Spleen (tissue), 11 donors: Measurements from ENCODE around the gene KDM5B. TPM values are rescaled to one million over a fixed set of nuclear protein-coding genes. Genes with fewer than 3 reads are reported as not detected.

Source experiments
- DNase-seq: peaks from one replicate; pipeline ENCODE4 v3.0.0-alpha.2; 2020
- H3K27ac ChIP-seq, 8 donors: fragments of 200-600 bp; sonication (generic) in 7 of 8; 1 replicate in 4 of 8; 2 replicates in 4 of 8; pipeline versions ENCODE4 v1.5.0 to v1.8.0; 2016 to 2021; ENCODE audit warnings: inconsistent platforms in 4 of 8, mild to moderate bottlenecking in 4 of 8, moderate library complexity in 1 of 8
- H3K27me3 ChIP-seq, 7 donors: fragments of 200-600 bp; sonication (generic) in 6 of 7; replicated peaks in 1 of 7; 1 replicate in 4 of 7; 2 replicates in 3 of 7; pipeline versions ENCODE4 v1.5.0 to v1.8.0; 2016 to 2021; ENCODE audit warnings: inconsistent platforms in 3 of 7, mild to moderate bottlenecking in 1 of 7
- H3K36me3 ChIP-seq, 6 donors: fragments of 200-600 bp; sonication (generic) in 5 of 6; 1 replicate in 4 of 6; 2 replicates in 2 of 6; pipeline versions ENCODE4 v1.5.0 to v1.8.0; 2016 to 2021; ENCODE audit warnings: inconsistent platforms in 2 of 6
- H3K4me1 ChIP-seq, 6 donors: fragments of 200-600 bp; sonication (generic) in 5 of 6; 1 replicate in 3 of 6; 2 replicates in 3 of 6; pipeline versions ENCODE4 v1.5.0 to v1.8.0; 2016 to 2021; ENCODE audit warnings: inconsistent platforms in 3 of 6
- H3K4me3 ChIP-seq, 8 donors: fragments of 200-600 bp; sonication (generic) in 7 of 8; 1 replicate in 4 of 8; 2 replicates in 4 of 8; pipeline versions ENCODE4 v1.5.0 to v1.8.0; 2016 to 2021; ENCODE audit warnings: inconsistent platforms in 4 of 8, mild to moderate bottlenecking in 4 of 8, moderate library complexity in 2 of 8
- H3K9me3 ChIP-seq, 8 donors: fragments of 200-600 bp; sonication (generic) in 7 of 8; 1 replicate in 4 of 8; 2 replicates in 4 of 8; pipeline versions ENCODE4 v1.5.0 to v1.8.0; 2016 to 2021; ENCODE audit warnings: inconsistent platforms in 4 of 8
- CTCF ChIP-seq, 11 experiments: fragments of 200-600 bp in 7 of 11; fragments of 450-650 bp in 4 of 11; sonication (generic) in 4 of 11; IDR thresholded peaks in 8 of 11; conservative IDR thresholded peaks in 3 of 11; 1 replicate in 7 of 11; 2 replicates in 4 of 11; pipeline versions ENCODE4 v1.4.0 to v1.8.0; 2016 to 2021; ENCODE audit warnings: antibody characterized with exemption in 11 of 11, inconsistent platforms in 4 of 11, mild to moderate bottlenecking in 1 of 11
- POLR2A ChIP-seq, 3 donors: fragments of 450-650 bp; IDR thresholded peaks; one replicate each; pipeline ENCODE4 v1.5.1; 2017; ENCODE audit warnings: antibody characterized with exemption in 3 of 3, mild to moderate bottlenecking in 1 of 3
- POLR2AphosphoS5 ChIP-seq, 3 donors: sonication (generic); formaldehyde crosslinking; IDR thresholded peaks; one replicate each; pipeline ENCODE4 v1.5.1; 2017; ENCODE audit warnings: antibody characterized with exemption in 3 of 3
- WGBS, 5 donors: extraction: QIAGEN DNeasy Blood & Tissue Kit in 3 of 5; methylation state at CpG; one replicate each; pipeline versions ENCODE4 v1.1.5 to v1.1.7; 2013 to 2018; 5-methylcytosine and 5-hydroxymethylcytosine counted together
- intact Hi-C: fragments of 100-400 bp; cut with DNase I; formaldehyde crosslinking; loops from one replicate; pipeline ENCODE4 v1.15.0; 2023; ENCODE audit warnings: low total_unique reads
- polyA plus RNA-seq, 3 donors: library from polyadenylated mRNA; stranded (reverse); fragments of 200-250 nt; gene quantifications; one replicate each; pipeline ENCODE4 v1.2.1, GENCODE V29; 2013
- total RNA-seq, 7 donors: library from RNA; depleted of rRNA in 3 of 7; stranded (reverse); fragments of >200 nt in 3 of 7; fragmentation: NEBNext Ultra II Directional in 4 of 7; extraction: Animal tissue kit (Norgen Biotek cat#: 25700) in 4 of 7; gene quantifications; one replicate each; pipeline versions ENCODE4 v1.1.0 to v1.2.1, GENCODE V29; 2016 to 2021
- donor health status: healthy with polysubstance abuse.
- donor health status: DM: no; HTN: no; CAD: no; lungs with moderate emphysema.
- donor health status: DM: no; HTN: no; CAD: no.
- donor health status: Bipolar disorder and iron deficiency.
- donor health status: healthy.
- donor health status: DM: no; HTN: no; CAD: no.
- donor health status: DM: yes; HTN: yes; CAD: no.

Gene KDM5B
- total and polyA plus RNA-seq, 10 donors = 7.7 to 71.9 (median 52.3) TPM

- intact Hi-C loops = no loop called here
- Histone ChIP-seq H3K4me1 (peaks cover 5 to 17% (median 13%) of the 10 kb centered on the region in 6 donors), H3K4me3 (no peak overlapping the region), H3K27me3 (peaks cover 6 to 100% (median 46%) of the 10 kb centered on the region in 7 donors), H3K9me3 (no peaks in the 10 kb centered on the region), H3K27ac (no peak overlapping the region), H3K36me3 (no peaks in the 10 kb centered on the region)
- no peak for DNase-seq
- WGBS, 5 donors = 75 to 84% (median 80%) methylated on average over 5 of the region's 5 CpGs
- TF ChIP-seq CTCF (IDR thresholded peaks at IDR 0.05 in 8 of 11, conservative IDR thresholded peaks at IDR 0.05 in 3 of 11) (no peak), POLR2A (IDR thresholded peaks at IDR 0.05) (no peak), POLR2AphosphoS5 (IDR thresholded peaks at IDR 0.05) (no peak)
These were observed 101.4 kb downstream of the KDM5B start for GRCh38 chr1:202706851-202707250.

DNA sequence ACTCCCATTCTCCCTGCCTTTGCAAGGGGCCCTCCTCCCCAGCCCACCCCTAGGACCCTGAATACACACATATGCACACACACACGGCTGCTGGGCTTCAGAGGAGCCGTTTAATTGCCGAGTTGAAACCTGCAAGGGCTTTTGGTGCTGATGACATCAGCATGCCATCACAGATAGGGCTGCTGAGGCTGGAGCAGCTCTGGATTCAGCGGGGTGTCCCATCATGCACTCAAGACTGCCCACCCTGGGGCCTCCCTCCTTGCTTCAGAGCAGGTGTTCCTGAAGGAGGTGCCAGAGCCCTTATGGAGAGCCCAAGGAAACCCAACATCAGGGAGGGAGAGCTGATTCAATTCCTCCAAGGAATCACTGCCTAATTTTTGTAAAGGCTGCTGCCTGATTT, 103.6 kb downstream of the KDM5B start:
- WGBS, 5 donors = 64 to 83% (median 71%) methylated on average over 4 of the region's 4 CpGs

DNA sequence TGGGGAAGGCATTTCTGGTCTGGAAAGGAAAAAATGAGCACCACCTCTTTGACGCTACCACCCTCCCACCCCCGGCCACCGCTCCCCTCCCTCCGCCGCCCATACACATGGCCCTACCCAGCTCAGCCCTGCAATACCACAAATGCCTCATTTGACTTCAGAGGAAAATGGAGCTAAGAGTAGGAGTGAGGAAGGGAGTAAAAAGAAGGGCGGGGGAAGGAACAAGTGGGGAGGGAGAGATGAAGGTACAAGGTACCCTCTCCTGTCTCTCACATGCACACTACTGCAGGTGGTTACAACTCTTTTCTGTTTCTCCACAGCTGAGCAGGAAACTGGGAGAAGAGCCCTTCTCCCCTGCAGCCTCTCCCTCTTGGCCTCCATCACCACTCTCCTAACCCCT, 105.0 kb downstream of the KDM5B start:
- no peaks in the 10 kb centered on the region for H3K4me1 ChIP-seq
- no peak for DNase-seq
- H3K9me3 ChIP-seq = no peaks in the 10 kb centered on the region
- intact Hi-C loops = no loop called here
- H3K4me3 ChIP-seq = no peak overlapping the region
- no peak for TF ChIP-seq CTCF (IDR thresholded peaks at IDR 0.05 in 8 of 11, conservative IDR thresholded peaks at IDR 0.05 in 3 of 11)
- no peak for TF ChIP-seq POLR2AphosphoS5 (IDR thresholded peaks at IDR 0.05)
- TF ChIP-seq POLR2A (IDR thresholded peaks at IDR 0.05) = no peak
- no peak overlapping the region for H3K27ac ChIP-seq
- peaks cover 0 to 84% (median 10%) of the 10 kb centered on the region in 7 donors for H3K27me3 ChIP-seq
- no peaks in the 10 kb centered on the region for H3K36me3 ChIP-seq
- WGBS, 5 donors = 58 to 81% (median 76%) methylated on average over 6 of the region's 6 CpGs

More for the DNA sequence above, 103.6 kb downstream of the KDM5B start:
- intact Hi-C loops = no loop called here
- DNase-seq = peak; percentile 37
- Histone ChIP-seq H3K9me3 (no peaks in the 10 kb centered on the region), H3K36me3 (no peaks in the 10 kb centered on the region), H3K4me1 (peaks cover 0 to 6% (median 3%) of the 10 kb centered on the region in 6 donors), H3K27me3 (peaks cover 3 to 84% (median 24%) of the 10 kb centered on the region in 7 donors), H3K27ac (no peak overlapping the region), H3K4me3 (no peak overlapping the region)
- TF ChIP-seq CTCF (IDR thresholded peaks at IDR 0.05 in 8 of 11, conservative IDR thresholded peaks at IDR 0.05 in 3 of 11) (no peak), POLR2A (IDR thresholded peaks at IDR 0.05) (no peak), POLR2AphosphoS5 (IDR thresholded peaks at IDR 0.05) (no peak)

GRCh38 chr1:202702088-202702487, 106.1 kb downstream of the KDM5B start:
- WGBS, 5 donors = 46 to 67% (median 64%) methylated on average over 5 of the region's 5 CpGs
- H3K27me3 ChIP-seq = peaks cover 0 to 84% (median 7%) of the 10 kb centered on the region in 7 donors
- H3K4me1 ChIP-seq = no peaks in the 10 kb centered on the region
- no peaks in the 10 kb centered on the region for H3K36me3 ChIP-seq
- DNase-seq = peak; percentile 48
- no peak for TF ChIP-seq POLR2A (IDR thresholded peaks at IDR 0.05)
- TF ChIP-seq POLR2AphosphoS5 (IDR thresholded peaks at IDR 0.05) = no peak
- TF ChIP-seq CTCF (IDR thresholded peaks at IDR 0.05 in 8 of 11, conservative IDR thresholded peaks at IDR 0.05 in 3 of 11) = no peak
- no peaks in the 10 kb centered on the region for H3K9me3 ChIP-seq
- no peak overlapping the region for H3K27ac ChIP-seq
- intact Hi-C loops = no loop called here
- H3K4me3 ChIP-seq = no peak overlapping the region
